Effector CD8-positive, alpha-beta T cell (primary cell): ENCODE measurements around the gene CUTA.
"Not testable (repeated sequence)": the region's sequence is repeated elsewhere in the genome, so short reads cannot be mapped to it uniquely, and the experiment has no call there.

Source experiments
- DNase-seq: peaks from one replicate; lab custom pipeline; 2025; lab: John Stamatoyannopoulos, UW

Gene CUTA

GRCh38 chr6:33367715-33368025, 50.2 kb downstream of the CUTA start:
- DNase-seq, result not testable (repeated sequence)

GRCh38 chr6:33367009-33367714, 50.7 kb downstream of the CUTA start:
- DNase-seq, result no peak
